Tibial nerve (tissue), 4 donors: Measurements from ENCODE around the gene UBE2C.

ENCODE experiments used
- EP300 ChIP-seq, 2 donors: sonication (generic); formaldehyde crosslinking; IDR thresholded peaks; one replicate each; pipeline ENCODE4 v1.6.1; 2017; ENCODE audit warnings: antibody characterized with exemption in 2 of 2, mild to moderate bottlenecking in 1 of 2
- POLR2A ChIP-seq, 2 donors: fragments of 450-650 bp; IDR thresholded peaks; one replicate each; pipeline ENCODE4 v1.6.1; 2017; ENCODE audit warnings: antibody characterized with exemption in 2 of 2, mild to moderate bottlenecking in 2 of 2, moderate library complexity in 2 of 2
- TF ChIP-seq, protein P1 (sequence below), 5 experiments: fragments of 200-600 bp in 3 of 5; fragments of 450-650 bp in 2 of 5; sonication (generic) in 3 of 5; IDR thresholded peaks; one replicate each; pipeline ENCODE4 v1.5.1; 2016 to 2019; ENCODE audit warnings: antibody characterized with exemption in 5 of 5, mild to moderate bottlenecking in 3 of 5, moderate library complexity in 2 of 5

DNA sequence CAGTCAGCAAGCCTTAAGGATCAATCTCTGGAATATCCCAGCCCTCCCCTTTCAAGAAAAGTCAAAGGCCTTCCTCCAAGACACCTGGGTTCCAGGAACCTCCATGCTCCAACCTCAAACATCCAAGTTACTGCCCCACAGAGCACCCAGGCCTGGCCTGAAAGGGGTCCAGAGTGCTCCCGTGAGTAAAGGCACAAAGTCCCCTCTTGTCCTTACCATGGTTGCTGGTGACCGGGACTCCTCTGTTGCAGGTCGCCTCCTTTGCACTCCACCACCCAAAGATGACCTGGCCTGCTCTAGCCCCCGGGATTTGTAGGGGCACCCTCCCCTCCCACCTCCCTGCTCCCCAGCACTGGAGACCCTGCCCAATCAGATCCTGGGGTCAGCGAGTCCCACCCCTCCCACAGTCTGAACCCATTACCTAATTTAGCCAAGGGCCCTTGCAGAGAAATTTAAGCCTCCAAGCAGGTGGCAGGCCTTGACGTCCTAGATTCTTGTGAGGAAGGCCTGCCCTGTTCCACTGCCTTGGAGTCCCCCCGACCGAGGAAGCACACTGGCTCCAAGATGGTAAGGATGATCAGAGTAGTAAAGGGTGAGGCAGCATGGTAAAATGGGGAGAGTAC is 14.7 kb downstream of the UBE2C start, which contains the start of gene TNNC2:
- TF ChIP-seq, protein P1, sequence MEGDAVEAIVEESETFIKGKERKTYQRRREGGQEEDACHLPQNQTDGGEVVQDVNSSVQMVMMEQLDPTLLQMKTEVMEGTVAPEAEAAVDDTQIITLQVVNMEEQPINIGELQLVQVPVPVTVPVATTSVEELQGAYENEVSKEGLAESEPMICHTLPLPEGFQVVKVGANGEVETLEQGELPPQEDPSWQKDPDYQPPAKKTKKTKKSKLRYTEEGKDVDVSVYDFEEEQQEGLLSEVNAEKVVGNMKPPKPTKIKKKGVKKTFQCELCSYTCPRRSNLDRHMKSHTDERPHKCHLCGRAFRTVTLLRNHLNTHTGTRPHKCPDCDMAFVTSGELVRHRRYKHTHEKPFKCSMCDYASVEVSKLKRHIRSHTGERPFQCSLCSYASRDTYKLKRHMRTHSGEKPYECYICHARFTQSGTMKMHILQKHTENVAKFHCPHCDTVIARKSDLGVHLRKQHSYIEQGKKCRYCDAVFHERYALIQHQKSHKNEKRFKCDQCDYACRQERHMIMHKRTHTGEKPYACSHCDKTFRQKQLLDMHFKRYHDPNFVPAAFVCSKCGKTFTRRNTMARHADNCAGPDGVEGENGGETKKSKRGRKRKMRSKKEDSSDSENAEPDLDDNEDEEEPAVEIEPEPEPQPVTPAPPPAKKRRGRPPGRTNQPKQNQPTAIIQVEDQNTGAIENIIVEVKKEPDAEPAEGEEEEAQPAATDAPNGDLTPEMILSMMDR (IDR thresholded peaks at IDR 0.05): no peak
- TF ChIP-seq EP300 (IDR thresholded peaks at IDR 0.05) (no peak), POLR2A (IDR thresholded peaks at IDR 0.05) (no peak)
